Naive thymus-derived CD4-positive, alpha-beta T cell (primary cell): Measurements from ENCODE around the gene MAPKAP1. TPM values are rescaled to one million over a fixed set of nuclear protein-coding genes. Genes with fewer than 3 reads are reported as not detected.

Source experiments
- ATAC-seq: fragments of 150-1000 bp; cut with Tn5 transposase; 2 replicates; pipeline ENCODE4 v1.10.0; 2021; ENCODE audit warnings: mild to moderate bottlenecking, moderate library complexity
- CTCF ChIA-PET: fragments of 350-600 bp; sonication (Branson Sonifier 250); formaldehyde crosslinking; loops from one replicate; lab custom pipeline; 2021; ENCODE audit warnings: antibody characterized with exemption; lab: Charles Lee
- POLR2A ChIA-PET: fragments of 350-600 bp; sonication (Branson Sonifier 250); formaldehyde crosslinking; loops from one replicate; lab custom pipeline; 2021; ENCODE audit warnings: antibody characterized with exemption, inconsistent platforms; lab: Charles Lee
- DNase-seq, 9 donors: peaks; one replicate each; pipeline versions ENCODE4 v3.0.0 to v3.0.0-alpha.2; 2020 to 2022; ENCODE audit warnings: mixed read lengths in 1 of 9
- H3K27ac ChIP-seq: one replicate; pipeline ENCODE4 v1.7.0; 2013; ENCODE audit warnings: mild to moderate bottlenecking, low read depth, low read length, moderate library complexity
- H3K27me3 ChIP-seq, 2 donors: one replicate each; pipeline ENCODE4 v1.7.0; 2013; ENCODE audit warnings: low read length in 2 of 2, mild to moderate bottlenecking in 2 of 2, moderate library complexity in 2 of 2; ENCODE audit not compliant: control insufficient read depth in 2 of 2, insufficient read depth in 2 of 2
- H3K36me3 ChIP-seq, 3 experiments: 1 replicate in 2 of 3; 2 replicates in 1 of 3; pipeline ENCODE4 v1.7.0; 2013; ENCODE audit warnings: low read length in 3 of 3, mild to moderate bottlenecking in 3 of 3, moderate library complexity in 1 of 3; ENCODE audit not compliant: insufficient read depth in 3 of 3, control insufficient read depth in 2 of 3
- H3K4me1 ChIP-seq, 2 donors: one replicate each; pipeline ENCODE4 v1.7.0; 2013; ENCODE audit warnings: low read length in 2 of 2, mild to moderate bottlenecking in 2 of 2, moderate library complexity in 1 of 2; ENCODE audit not compliant: control insufficient read depth in 2 of 2, insufficient read depth in 2 of 2
- H3K4me3 ChIP-seq: 2 replicates; pipeline ENCODE4 v1.7.0; 2013; ENCODE audit warnings: mild to moderate bottlenecking, low read length
- H3K9me3 ChIP-seq, 3 experiments: 1 replicate in 2 of 3; 2 replicates in 1 of 3; pipeline ENCODE4 v1.7.0; 2013; ENCODE audit warnings: low read length in 3 of 3; ENCODE audit not compliant: control insufficient read depth in 2 of 3
- H3K27ac Mint-ChIP-seq, 9 donors: one replicate each; pipeline ENCODE4 v1.8.0; 2020 to 2022; ENCODE audit warnings: mixed read lengths in 9 of 9, mild to moderate bottlenecking in 8 of 9, moderate library complexity in 5 of 9, inconsistent platforms in 2 of 9
- H3K27me3 Mint-ChIP-seq, 5 donors: one replicate each; pipeline ENCODE4 v1.8.0; 2021 to 2022; ENCODE audit warnings: mixed read lengths in 5 of 5, mild to moderate bottlenecking in 1 of 5
- H3K36me3 Mint-ChIP-seq, 5 donors: one replicate each; pipeline ENCODE4 v1.8.0; 2020 to 2022; ENCODE audit warnings: mixed read lengths in 5 of 5, mild to moderate bottlenecking in 3 of 5, inconsistent platforms in 1 of 5
- H3K4me1 Mint-ChIP-seq, 7 donors: one replicate each; pipeline ENCODE4 v1.8.0; 2020 to 2022; ENCODE audit warnings: mixed read lengths in 7 of 7, mild to moderate bottlenecking in 3 of 7, inconsistent platforms in 1 of 7
- H3K4me3 Mint-ChIP-seq, 10 donors: one replicate each; pipeline ENCODE4 v1.8.0; 2020 to 2022; ENCODE audit warnings: mild to moderate bottlenecking in 10 of 10, mixed read lengths in 10 of 10, moderate library complexity in 6 of 10, inconsistent platforms in 2 of 10
- H3K9me3 Mint-ChIP-seq, 11 donors: one replicate each; pipeline ENCODE4 v1.8.0; 2020 to 2022; ENCODE audit warnings: mixed read lengths in 11 of 11, mild to moderate bottlenecking in 4 of 11, inconsistent platforms in 1 of 11, moderate library complexity in 1 of 11
- intact Hi-C, 2 donors: fragments of 100-400 bp; cut with micrococcal nuclease; formaldehyde crosslinking; loops; one replicate each; pipeline ENCODE4 v1.15.1; 2023
- polyA plus RNA-seq, 2 donors: library from polyadenylated mRNA; unstranded; fragments of 300-500 nt; fragmentation: Illumina TruSeq; gene quantifications; one replicate each; pipeline ENCODE4 v1.2.3, GENCODE V29; 2021
- total RNA-seq, 6 experiments: library from RNA in 5 of 6; stranded (reverse) in 5 of 6; gene quantifications; 1 replicate in 5 of 6; 2 replicates in 1 of 6; pipeline ENCODE4 v1.2.3 and lab custom pipeline; 2021 to 2026

Gene MAPKAP1
- total and polyA plus RNA-seq, 7 experiments from 2014 or later: 41.3 to 73.6 (median 55.8) TPM

DNA sequence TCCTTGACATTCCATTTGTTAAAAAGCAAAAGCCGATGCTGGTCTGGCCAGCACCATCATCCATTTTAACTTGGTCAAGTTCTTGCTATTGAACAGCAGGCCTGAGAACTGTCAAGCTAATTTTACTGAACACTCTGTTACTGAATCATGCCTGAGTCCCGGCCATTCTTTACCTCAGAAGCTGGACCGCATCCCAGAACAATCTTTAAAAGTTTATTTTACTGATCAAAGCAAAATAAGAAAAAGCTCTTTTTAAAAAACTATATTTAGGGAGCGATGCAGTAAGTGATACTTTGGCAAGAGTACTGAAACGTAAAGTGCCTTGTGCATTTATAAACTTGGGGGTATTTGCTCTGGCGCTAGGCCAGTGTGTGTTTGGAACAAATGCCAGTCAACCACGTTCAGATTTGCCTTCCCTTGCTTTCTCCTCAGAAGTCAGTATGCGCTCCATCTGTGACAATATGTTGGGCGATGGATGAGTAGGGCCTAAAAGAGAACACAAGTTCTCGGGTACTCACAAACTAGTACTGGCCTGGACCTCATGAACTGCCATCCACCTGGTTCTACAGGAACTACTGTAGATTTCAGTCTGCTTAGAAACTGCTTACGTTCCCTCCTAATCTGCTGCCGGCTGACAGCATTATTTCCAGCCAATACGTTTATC, 161.9 kb downstream of the MAPKAP1 start:
- H3K4me3 Mint-ChIP-seq: no peak overlapping the region

DNA sequence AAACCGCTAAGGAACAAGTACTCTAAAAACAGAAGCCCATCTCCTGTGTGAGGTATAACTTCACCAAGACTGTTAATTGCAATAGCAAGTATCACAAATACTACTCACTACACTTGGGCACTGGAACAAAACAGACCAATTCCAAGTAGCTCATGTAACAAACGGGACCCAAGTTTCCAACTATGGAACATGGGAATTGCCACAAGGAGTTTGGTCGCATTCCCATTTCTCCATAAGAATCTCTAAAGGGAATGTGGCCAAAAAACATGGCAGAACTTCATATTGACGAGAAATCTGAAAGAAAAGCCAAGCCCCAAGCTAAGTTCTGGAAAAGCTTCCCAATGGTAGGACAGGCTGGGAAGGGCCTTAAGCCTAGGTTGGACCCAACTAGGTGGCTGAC, 162.5 kb downstream of the MAPKAP1 start:
- intact Hi-C loops: no loop called here
- Mint-ChIP-seq H3K4me1 (peaks cover 0 to 3% (median 0%) of the 10 kb centered on the region in 7 donors), H3K27ac (no peak overlapping the region), H3K36me3 (peaks cover 6 to 43% (median 17%) of the 10 kb centered on the region in 5 donors), H3K9me3 (no peaks in the 10 kb centered on the region), H3K4me3 (no peak overlapping the region), H3K27me3 (no peaks in the 10 kb centered on the region)
- no peaks in the 10 kb centered on the region for H3K4me1 ChIP-seq
- no peaks in the 10 kb centered on the region for H3K9me3 ChIP-seq
- ATAC-seq: no peak
- ChIA-PET POLR2A (no interaction called here), CTCF (interaction anchor here (0.7 to 0.9 kb wide), 2 partner anchors 12 to 14 kb away, joined by 3 read pairs; no protein-coding TSS in a partner anchor)
- no peak for DNase-seq
- no peaks in the 10 kb centered on the region for H3K27me3 ChIP-seq
- H3K36me3 ChIP-seq: peaks cover 0 to 21% (median 3%) of the 10 kb centered on the region in 3 experiments
- no peak overlapping the region for H3K4me3 ChIP-seq
- H3K27ac ChIP-seq: no peak overlapping the region

More for the DNA sequence above, 161.9 kb downstream of the MAPKAP1 start:
- Histone ChIP-seq H3K4me1 (no peaks in the 10 kb centered on the region), H3K36me3 (peaks cover 0 to 25% (median 3%) of the 10 kb centered on the region in 3 experiments), H3K27ac (no peak overlapping the region), H3K4me3 (no peak overlapping the region), H3K9me3 (no peaks in the 10 kb centered on the region), H3K27me3 (no peaks in the 10 kb centered on the region)
- Mint-ChIP-seq H3K9me3 (no peaks in the 10 kb centered on the region), H3K36me3 (peaks cover 6 to 40% (median 14%) of the 10 kb centered on the region in 5 donors), H3K27ac (no peak overlapping the region), H3K27me3 (no peaks in the 10 kb centered on the region), H3K4me1 (peaks cover 0 to 1% (median 0%) of the 10 kb centered on the region in 7 donors)
- intact Hi-C loops: no loop called here
- ChIA-PET CTCF (interaction anchor here (0.7 kb wide), 1 partner anchor 12 kb away, joined by 3 read pairs; no protein-coding TSS in a partner anchor), POLR2A (no interaction called here)
- DNase-seq (no peak), ATAC-seq (no peak)

DNA sequence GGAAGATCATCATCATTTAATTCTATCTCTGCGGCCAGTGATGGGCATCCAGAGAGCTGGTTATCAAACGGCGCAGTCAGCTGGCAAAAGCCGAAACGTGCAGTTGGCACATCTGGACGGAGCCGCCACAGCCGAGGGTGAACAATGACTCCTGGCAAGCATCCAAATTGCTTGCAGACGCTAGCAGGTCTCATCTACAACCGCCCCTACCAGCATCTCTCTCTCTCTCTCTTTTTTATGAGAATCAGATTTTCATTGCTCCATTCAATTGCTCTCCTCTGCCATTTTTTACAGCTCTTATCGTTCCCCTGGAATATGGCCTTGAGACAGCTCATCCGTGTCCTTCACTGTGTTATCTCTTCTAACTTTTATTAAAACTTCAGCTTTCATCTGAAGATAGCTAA, 165.2 kb downstream of the MAPKAP1 start:
- POLR2A ChIA-PET: no interaction called here
- Mint-ChIP-seq H3K27me3 (no peaks in the 10 kb centered on the region), H3K36me3 (peaks cover 6 to 47% (median 17%) of the 10 kb centered on the region in 5 donors), H3K9me3 (no peaks in the 10 kb centered on the region), H3K4me1 (peaks cover 0 to 8% (median 0%) of the 10 kb centered on the region in 7 donors), H3K4me3 (no peak overlapping the region), H3K27ac (no peak overlapping the region)
- Histone ChIP-seq H3K36me3 (peaks cover 0 to 21% (median 3%) of the 10 kb centered on the region in 3 experiments), H3K4me3 (no peak overlapping the region), H3K4me1 (no peaks in the 10 kb centered on the region), H3K27me3 (no peaks in the 10 kb centered on the region), H3K9me3 (no peaks in the 10 kb centered on the region), H3K27ac (no peak overlapping the region)
- CTCF ChIA-PET: interaction anchor here (0.9 to 1.2 kb wide), 2 partner anchors 16 to 20 kb away, joined by 3 to 5 read pairs; no protein-coding TSS in a partner anchor
- no peak for ATAC-seq
- DNase-seq: no peak
- intact Hi-C loops: no loop called here

DNA sequence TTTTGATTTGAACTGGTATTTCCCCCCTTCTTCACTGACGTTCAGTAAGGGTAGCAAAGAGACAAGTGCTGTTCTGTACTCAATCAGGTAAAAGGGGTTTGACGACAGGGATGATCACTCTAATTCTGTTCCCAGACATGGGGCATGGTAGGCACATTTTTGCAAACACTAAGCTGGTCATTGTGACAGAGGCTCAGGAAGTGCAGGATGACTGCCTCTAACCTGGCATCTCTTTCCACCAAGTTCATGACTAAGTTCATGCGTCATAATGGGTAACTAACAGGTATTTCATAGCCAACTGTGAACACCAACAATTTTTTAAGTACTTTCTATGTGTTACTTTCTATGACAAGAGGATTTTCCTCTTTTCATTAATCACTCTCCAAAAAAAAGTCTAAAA, 166.5 kb downstream of the MAPKAP1 start:
- H3K27me3 Mint-ChIP-seq: no peaks in the 10 kb centered on the region
- Histone ChIP-seq H3K36me3 (peaks cover 0 to 15% (median 3%) of the 10 kb centered on the region in 3 experiments), H3K27me3 (no peaks in the 10 kb centered on the region), H3K4me1 (no peaks in the 10 kb centered on the region), H3K27ac (no peak overlapping the region), H3K9me3 (no peaks in the 10 kb centered on the region), H3K4me3 (no peak overlapping the region)
- ChIA-PET CTCF (no interaction called here), POLR2A (no interaction called here)
- ATAC-seq (no peak), DNase-seq (no peak)
- no peak overlapping the region for H3K27ac Mint-ChIP-seq
- peaks cover 6 to 47% (median 17%) of the 10 kb centered on the region in 5 donors for H3K36me3 Mint-ChIP-seq
- no peak overlapping the region for H3K4me3 Mint-ChIP-seq
- H3K4me1 Mint-ChIP-seq: peaks cover 0 to 8% (median 0%) of the 10 kb centered on the region in 7 donors
- intact Hi-C loops: no loop called here
- H3K9me3 Mint-ChIP-seq: no peaks in the 10 kb centered on the region

DNA sequence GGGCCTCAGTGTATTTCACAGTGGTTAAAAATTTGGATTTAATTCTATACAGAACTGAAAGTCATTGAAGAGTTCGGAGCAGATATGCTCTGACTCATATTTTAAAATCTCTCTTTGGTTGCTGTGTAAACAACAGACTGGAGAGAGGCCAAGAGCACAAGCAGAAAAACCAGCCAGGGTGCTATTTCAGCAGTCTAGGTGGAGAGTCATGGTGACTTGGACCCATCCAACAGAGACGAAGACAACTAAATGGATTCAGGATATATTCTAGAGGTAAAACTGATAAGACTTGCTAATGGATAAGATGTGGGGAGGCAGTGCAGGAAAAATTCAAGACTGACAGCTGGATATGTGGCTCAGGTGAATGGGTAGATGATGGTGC, 168.9 kb downstream of the MAPKAP1 start:
- Mint-ChIP-seq H3K36me3 (peaks cover 6 to 46% (median 17%) of the 10 kb centered on the region in 5 donors), H3K9me3 (no peaks in the 10 kb centered on the region), H3K4me1 (peaks cover 0 to 8% (median 0%) of the 10 kb centered on the region in 7 donors), H3K27ac (no peak overlapping the region), H3K4me3 (no peak overlapping the region), H3K27me3 (no peaks in the 10 kb centered on the region)
- Histone ChIP-seq H3K9me3 (no peaks in the 10 kb centered on the region), H3K4me1 (no peaks in the 10 kb centered on the region), H3K4me3 (no peak overlapping the region), H3K27me3 (no peaks in the 10 kb centered on the region), H3K36me3 (peaks cover 0 to 12% (median 3%) of the 10 kb centered on the region in 3 experiments), H3K27ac (no peak overlapping the region)
- ChIA-PET CTCF (no interaction called here), POLR2A (interaction anchor here (1.1 kb wide), 1 partner anchor 8 kb away, joined by 4 read pairs; no protein-coding TSS in a partner anchor)
- intact Hi-C loops: no loop called here
- DNase-seq (no peak), ATAC-seq (no peak)

DNA sequence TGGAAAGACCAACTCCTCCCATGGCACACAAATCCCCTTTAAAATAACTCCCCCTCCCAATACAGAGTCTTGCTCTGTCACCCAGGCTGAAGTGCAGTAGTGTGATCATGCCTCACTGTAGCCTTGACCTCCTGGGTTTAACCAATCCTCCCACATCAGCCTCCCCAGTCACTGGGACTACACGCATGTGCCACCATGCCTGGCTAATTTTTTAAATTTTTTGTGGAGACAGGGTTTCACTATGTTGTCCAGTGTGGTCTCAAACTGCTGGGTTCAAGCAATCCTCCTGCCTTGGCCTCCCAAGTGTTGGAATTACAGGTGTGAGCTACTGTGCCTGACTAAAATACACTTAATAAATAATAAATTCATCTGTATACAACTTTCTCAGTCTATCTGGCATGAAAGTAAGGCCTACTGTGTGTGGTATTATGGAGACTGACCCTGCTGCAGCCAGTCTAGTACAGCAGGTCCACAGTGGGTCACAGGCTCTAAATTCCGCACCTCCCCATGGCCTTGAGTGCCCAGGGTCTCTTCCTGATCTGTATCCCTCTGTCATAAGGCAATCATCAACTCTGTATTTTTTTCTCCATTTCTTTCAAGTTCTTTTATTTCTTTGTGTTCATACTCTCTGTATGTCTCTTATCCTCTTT, 169.4 kb downstream of the MAPKAP1 start:
- Mint-ChIP-seq H3K9me3 (no peaks in the 10 kb centered on the region), H3K27me3 (no peaks in the 10 kb centered on the region), H3K4me1 (peaks cover 0 to 8% (median 4%) of the 10 kb centered on the region in 7 donors), H3K4me3 (no peak overlapping the region), H3K27ac (no peak overlapping the region), H3K36me3 (peaks cover 3 to 45% (median 15%) of the 10 kb centered on the region in 5 donors)
- intact Hi-C loops: no loop called here
- no peak overlapping the region for H3K4me3 ChIP-seq
- H3K27ac ChIP-seq: no peak overlapping the region
- DNase-seq: no peak
- POLR2A ChIA-PET: interaction anchor here (1.1 kb wide), 1 partner anchor 8 kb away, joined by 4 read pairs; no protein-coding TSS in a partner anchor
- no peaks in the 10 kb centered on the region for H3K4me1 ChIP-seq
- no peaks in the 10 kb centered on the region for H3K27me3 ChIP-seq
- no peak for ATAC-seq
- CTCF ChIA-PET: no interaction called here
- peaks cover 0 to 8% (median 0%) of the 10 kb centered on the region in 3 experiments for H3K36me3 ChIP-seq
- H3K9me3 ChIP-seq: no peaks in the 10 kb centered on the region
